Subcutaneous adipose tissue (tissue), 4 donors: ENCODE data around the gene SORCS3. TPM values are rescaled to one million over a fixed set of nuclear protein-coding genes. Genes with fewer than 3 reads are reported as not detected.

Experiments used
- total RNA-seq, 4 donors: library from RNA; depleted of rRNA; stranded (reverse); fragments of >200 nt; gene quantifications; one replicate each; pipeline ENCODE4 v1.1.0, GENCODE V29; 2016
- TF ChIP-seq, protein P1 (sequence below): fragments of 450-650 bp; IDR thresholded peaks from one replicate; pipeline ENCODE4 v1.5.1; 2016; ENCODE audit warnings: low read depth, mild to moderate bottlenecking, control low read depth, antibody characterized with exemption, moderate library complexity

The SORCS3 gene
- total RNA-seq, 4 donors from 2014 or later, result not detected

DNA sequence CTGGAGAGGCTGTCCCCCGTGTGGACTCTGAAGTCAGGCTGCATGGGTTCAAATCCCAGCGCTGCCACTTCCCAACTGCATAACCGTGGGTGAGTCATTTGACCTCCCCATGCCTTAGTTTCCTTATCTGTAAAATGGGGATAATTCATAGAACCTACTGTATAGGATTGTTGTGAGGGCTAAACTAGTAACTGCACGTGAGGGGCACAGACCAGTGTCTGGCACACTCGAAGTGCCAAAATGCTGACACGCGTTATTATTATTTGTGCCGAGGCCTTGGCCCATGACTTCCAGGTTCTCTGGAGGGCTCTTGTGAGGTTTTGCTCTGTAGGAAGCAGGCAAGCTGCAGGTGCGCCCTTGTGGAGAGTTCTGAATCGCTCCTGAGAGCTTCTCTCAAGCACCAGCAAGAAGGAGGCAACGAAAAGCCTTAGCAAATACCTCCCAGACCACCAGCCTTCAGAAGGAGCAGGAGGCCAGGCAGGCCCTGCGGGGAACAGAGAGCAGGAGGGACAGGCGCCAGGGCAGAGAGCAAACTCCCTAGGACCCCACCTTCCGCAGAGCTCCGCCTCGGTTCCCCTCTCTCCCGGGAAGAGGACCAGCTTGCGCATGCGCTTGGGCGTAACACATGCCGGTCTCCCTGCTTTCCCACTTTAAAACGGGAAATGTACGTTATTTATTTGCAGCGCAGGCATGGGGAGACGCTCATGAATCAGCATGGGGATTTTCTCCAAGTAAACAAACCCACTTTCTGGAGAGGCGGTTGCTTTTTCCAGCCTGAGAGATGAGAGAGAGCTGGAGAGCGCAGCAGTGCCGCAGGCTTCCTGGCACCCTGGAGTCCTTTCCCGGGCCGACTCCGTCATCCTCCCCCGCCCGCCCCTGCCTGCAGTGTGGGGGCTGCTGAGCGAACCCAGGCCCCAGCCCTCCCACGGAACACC is 39.6 kb downstream of the SORCS3 start:
- TF ChIP-seq, protein P1, sequence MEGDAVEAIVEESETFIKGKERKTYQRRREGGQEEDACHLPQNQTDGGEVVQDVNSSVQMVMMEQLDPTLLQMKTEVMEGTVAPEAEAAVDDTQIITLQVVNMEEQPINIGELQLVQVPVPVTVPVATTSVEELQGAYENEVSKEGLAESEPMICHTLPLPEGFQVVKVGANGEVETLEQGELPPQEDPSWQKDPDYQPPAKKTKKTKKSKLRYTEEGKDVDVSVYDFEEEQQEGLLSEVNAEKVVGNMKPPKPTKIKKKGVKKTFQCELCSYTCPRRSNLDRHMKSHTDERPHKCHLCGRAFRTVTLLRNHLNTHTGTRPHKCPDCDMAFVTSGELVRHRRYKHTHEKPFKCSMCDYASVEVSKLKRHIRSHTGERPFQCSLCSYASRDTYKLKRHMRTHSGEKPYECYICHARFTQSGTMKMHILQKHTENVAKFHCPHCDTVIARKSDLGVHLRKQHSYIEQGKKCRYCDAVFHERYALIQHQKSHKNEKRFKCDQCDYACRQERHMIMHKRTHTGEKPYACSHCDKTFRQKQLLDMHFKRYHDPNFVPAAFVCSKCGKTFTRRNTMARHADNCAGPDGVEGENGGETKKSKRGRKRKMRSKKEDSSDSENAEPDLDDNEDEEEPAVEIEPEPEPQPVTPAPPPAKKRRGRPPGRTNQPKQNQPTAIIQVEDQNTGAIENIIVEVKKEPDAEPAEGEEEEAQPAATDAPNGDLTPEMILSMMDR, result no peak

GRCh38 chr10:104681485-104681884 is 40.4 kb downstream of the SORCS3 start:
- TF ChIP-seq, protein P1, result no peak

DNA sequence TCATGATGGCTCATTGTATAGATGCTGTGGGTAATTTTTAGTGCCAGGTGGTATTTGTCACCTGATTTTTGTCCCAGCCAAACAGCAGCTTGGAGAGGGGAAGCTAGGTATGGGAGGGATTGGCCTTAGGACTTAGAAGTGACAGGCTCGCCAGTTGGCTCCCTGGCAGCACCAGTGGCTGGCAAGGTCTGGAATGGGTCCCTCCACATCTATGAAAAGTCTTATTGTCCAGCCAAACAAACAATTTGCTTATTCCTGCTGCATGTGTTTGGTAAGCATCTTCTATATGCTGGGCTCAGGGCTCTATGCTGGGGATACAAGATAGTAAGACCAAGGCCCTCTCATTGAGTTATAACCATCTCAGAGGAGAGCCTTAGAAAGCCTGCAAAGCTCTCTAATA is 42.5 kb downstream of the SORCS3 start:
- TF ChIP-seq, protein P1, result no peak

DNA sequence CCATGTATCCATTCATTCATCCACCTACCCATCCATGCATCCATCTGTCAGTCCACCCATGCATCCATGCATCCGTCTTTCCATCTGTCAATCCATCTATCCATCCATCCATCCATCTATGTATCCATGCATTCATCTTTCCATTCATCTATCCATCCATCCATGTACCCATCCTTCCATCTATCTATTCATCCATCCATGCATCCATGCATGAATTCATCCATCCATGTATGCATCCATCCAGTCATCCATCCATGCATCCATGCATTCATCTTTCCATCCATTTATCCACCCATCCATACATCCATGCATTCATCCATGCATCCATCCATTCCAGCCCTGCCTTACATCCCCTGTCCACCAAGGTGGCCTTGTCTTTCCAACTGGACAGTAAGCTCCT is 45.7 kb downstream of the SORCS3 start:
- TF ChIP-seq, protein P1, result no peak

DNA sequence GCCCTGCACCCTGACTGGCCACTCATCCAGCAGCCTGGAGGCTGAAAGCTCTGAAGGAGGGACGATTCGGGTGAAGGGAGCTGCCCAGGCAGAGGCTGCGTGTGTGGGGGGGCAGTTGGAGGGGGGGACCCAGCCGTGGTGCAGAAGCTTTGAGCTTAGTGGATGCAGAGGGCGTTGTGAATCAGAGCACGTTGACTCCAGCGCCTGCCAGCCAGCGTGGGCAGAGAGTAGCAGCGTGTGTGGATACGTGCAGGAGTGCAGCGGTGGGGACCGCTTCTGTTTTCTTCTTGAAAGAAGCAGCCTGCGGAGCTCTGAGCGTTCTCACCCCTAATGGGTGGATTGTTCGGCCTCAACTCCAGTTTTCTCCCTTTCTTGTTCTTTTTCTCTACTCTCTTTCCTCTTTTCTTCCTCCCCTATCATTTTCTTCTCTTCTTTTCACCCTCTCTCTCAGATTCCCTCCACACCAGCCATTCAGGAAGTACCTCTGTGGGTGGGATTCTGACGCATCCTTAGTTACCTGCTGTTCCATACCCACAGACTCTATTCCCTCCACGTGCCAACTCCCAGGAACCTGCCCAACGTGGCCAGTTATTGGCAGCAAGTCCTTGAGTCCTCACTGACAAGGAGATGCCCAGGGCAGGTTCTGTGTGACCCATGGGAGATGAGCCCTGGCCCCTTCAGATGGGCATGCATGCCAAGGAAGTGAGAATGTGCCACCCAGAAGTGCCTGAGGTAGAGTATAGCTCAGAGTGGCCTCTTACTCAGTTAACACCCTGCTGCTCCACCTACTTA is 47.4 kb downstream of the SORCS3 start:
- TF ChIP-seq, protein P1, result no peak

GRCh38 chr10:104689105-104689504 is 48.0 kb downstream of the SORCS3 start:
- TF ChIP-seq, protein P1, result no peak

DNA sequence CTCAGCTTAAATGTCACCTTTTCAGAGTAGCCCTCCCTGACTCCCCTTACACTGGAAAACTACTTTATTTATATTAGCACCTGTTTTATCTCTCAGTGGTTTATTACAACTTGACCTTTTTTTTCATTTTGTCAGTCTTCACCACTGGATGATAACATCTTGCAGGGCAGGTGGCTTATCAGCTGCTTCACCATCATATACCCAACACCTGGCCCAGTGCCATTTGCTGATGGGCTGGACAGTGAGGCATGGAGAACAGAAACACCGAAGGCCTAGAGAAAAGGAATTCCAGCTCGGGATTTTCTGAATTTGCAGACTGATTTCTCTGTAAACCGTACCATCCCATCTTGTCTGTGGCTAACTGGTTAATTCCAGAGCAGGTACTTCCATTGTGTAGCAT is 48.5 kb downstream of the SORCS3 start:
- TF ChIP-seq, protein P1, result no peak
